Activated CD4-positive, alpha-beta T cell treated with anti-CD3 and anti-CD28 coated beads for 36 hours (primary cell): ENCODE results near the gene SUFU. TPM values are rescaled to one million over a fixed set of nuclear protein-coding genes. Genes with fewer than 3 reads are reported as not detected.
A peak's percentile ranks its signal among the peaks of the same experiment; 100 is the strongest.

Experiments
- ATAC-seq: fragments of 200-7000 bp; cut with Tn5 transposase; one replicate; pipeline ENCODE4 v1.10.0; 2021; ENCODE audit warnings: mild to moderate bottlenecking, moderate library complexity
- CTCF ChIA-PET: fragments of 350-600 bp; sonication (Branson Sonifier 250); formaldehyde crosslinking; loops from one replicate; lab custom pipeline; 2021; ENCODE audit warnings: antibody characterized with exemption; lab: Charles Lee
- POLR2A ChIA-PET: fragments of 350-600 bp; sonication (Branson Sonifier 250); formaldehyde crosslinking; loops from one replicate; lab custom pipeline; 2021; ENCODE audit warnings: antibody characterized with exemption, inconsistent platforms; lab: Charles Lee
- DNase-seq: peaks from one replicate; pipeline ENCODE4 v3.0.0-alpha.2; 2020
- H3K27ac Mint-ChIP-seq: one replicate; pipeline ENCODE4 v1.8.0; 2021; ENCODE audit warnings: mixed read lengths
- H3K27me3 Mint-ChIP-seq: one replicate; pipeline ENCODE4 v1.8.0; 2021; ENCODE audit warnings: mixed read lengths
- H3K36me3 Mint-ChIP-seq: one replicate; pipeline ENCODE4 v1.8.0; 2021; ENCODE audit warnings: low read depth, mixed read lengths
- H3K4me1 Mint-ChIP-seq: one replicate; pipeline ENCODE4 v1.8.0; 2021; ENCODE audit warnings: mixed read lengths
- H3K4me3 Mint-ChIP-seq: one replicate; pipeline ENCODE4 v1.8.0; 2021; ENCODE audit warnings: mild to moderate bottlenecking, moderate library complexity, mixed read lengths
- H3K9me3 Mint-ChIP-seq: one replicate; pipeline ENCODE4 v1.8.0; 2021; ENCODE audit warnings: low read depth, mixed read lengths
- intact Hi-C, 2 experiments: fragments of 100-400 bp; cut with DNase I in 1 of 2; cut with micrococcal nuclease in 1 of 2; formaldehyde crosslinking; loops; one replicate each; pipeline versions ENCODE4 v1.14.2 to v1.15.1; 2022 to 2024; cut with DNase I, micrococcal nuclease
- total RNA-seq, 2 experiments: library from RNA; stranded (reverse); gene quantifications; one replicate each; pipeline ENCODE4 v1.2.3, GENCODE V29; 2021

SUFU gene
- total RNA-seq, 2 experiments from 2014 or later: 8.4 to 9.5 TPM

DNA sequence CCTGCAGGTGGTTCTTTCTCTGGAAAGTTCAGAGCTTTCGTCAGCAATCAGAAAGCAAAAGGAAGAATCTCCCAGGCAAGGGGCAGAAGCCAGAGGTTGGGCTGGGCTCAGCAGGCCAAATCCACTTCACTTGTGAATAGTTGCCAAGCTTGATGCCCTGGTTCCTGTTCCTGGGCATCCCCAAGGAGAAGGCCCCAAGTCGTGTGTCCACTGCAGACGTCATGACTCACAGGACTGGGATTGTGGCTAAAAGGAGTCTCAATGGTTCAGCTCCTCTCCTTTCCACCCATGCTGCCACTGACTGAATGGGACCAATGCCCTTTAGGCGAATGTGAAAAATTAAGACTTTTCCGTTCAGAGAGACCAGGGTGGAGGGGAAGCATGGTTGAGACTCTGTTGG, 101.9 kb downstream of the SUFU start:
- H3K27me3 Mint-ChIP-seq: no peaks in the 10 kb centered on the region
- H3K9me3 Mint-ChIP-seq: no peaks in the 10 kb centered on the region
- no peaks in the 10 kb centered on the region for H3K36me3 Mint-ChIP-seq
- peaks cover 16% of the 10 kb centered on the region for H3K4me1 Mint-ChIP-seq
- no peak for DNase-seq
- POLR2A ChIA-PET: no interaction called here
- no peak overlapping the region for H3K4me3 Mint-ChIP-seq
- intact Hi-C loops: no loop called here
- no peak for ATAC-seq
- H3K27ac Mint-ChIP-seq: no peak overlapping the region
- CTCF ChIA-PET: interaction anchor here (1.5 kb wide), 1 partner anchor 22 kb away, joined by 4 read pairs; no protein-coding TSS in a partner anchor

DNA sequence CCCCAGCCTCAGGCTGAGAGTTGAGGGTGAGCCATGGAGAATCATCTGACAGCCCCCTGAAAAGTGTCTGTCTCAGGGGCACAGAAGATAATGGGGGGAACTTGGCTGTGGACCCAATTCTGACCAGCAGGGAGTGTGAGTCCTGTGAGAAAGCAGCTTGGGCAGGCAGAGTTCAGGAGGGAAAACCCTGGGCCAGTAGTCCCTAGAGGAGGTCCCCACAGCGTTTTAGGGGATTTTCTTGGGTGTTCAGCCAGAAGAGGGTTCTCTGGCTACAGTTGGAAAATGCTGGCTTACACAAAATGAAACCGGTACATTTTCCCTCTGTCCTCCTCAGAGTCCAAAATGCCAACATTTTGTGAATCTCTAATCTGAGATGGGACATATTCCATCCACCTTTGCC, 104.7 kb downstream of the SUFU start:
- ChIA-PET POLR2A (no interaction called here), CTCF (interaction anchor here (0.7 kb wide), 1 partner anchor 76 kb away, joined by 3 read pairs; no protein-coding TSS in a partner anchor)
- Mint-ChIP-seq H3K27ac (peak overlapping the region; percentile 52), H3K4me1 (peaks cover 39% of the 10 kb centered on the region), H3K36me3 (no peaks in the 10 kb centered on the region), H3K27me3 (no peaks in the 10 kb centered on the region), H3K4me3 (no peak overlapping the region), H3K9me3 (no peaks in the 10 kb centered on the region)
- DNase-seq (no peak), ATAC-seq (no peak)
- intact Hi-C loops: no loop called here

DNA sequence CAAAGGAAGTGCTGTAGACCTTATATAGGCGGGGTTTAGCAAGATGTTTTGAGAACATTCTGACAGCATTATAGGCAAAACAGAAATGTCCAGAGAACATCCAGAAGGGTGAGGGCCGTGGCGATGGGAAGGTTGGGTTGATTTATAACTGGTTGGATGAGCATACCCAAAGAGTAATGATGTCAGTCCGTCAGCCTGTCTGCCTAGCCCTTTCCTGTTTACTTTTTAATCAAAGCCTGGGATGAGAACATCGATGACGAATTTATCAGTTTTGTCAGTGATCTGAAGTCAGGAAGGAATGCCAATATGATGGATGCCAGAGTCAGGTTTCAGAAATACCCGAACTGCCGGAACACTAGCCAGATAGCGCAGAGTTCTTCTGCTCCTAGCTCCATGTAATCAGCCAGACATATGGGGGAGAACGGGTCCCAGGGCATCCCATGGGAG, 106.7 kb downstream of the SUFU start:
- intact Hi-C loops: no loop called here
- H3K27me3 Mint-ChIP-seq: no peaks in the 10 kb centered on the region
- CTCF ChIA-PET: interaction anchor here (1.3 to 2.1 kb wide), 4 partner anchors 9 to 106 kb away, joined by 3 to 7 read pairs (median 5); no protein-coding TSS in a partner anchor
- H3K4me1 Mint-ChIP-seq: peaks cover 37% of the 10 kb centered on the region
- POLR2A ChIA-PET: interaction anchor here (0.6 kb wide), 1 partner anchor 553 kb away, joined by 3 read pairs; no protein-coding TSS in a partner anchor
- no peak for DNase-seq
- H3K36me3 Mint-ChIP-seq: no peaks in the 10 kb centered on the region
- no peaks in the 10 kb centered on the region for H3K9me3 Mint-ChIP-seq
- H3K27ac Mint-ChIP-seq: peak overlapping the region; percentile 3
- no peak overlapping the region for H3K4me3 Mint-ChIP-seq
- no peak for ATAC-seq

DNA sequence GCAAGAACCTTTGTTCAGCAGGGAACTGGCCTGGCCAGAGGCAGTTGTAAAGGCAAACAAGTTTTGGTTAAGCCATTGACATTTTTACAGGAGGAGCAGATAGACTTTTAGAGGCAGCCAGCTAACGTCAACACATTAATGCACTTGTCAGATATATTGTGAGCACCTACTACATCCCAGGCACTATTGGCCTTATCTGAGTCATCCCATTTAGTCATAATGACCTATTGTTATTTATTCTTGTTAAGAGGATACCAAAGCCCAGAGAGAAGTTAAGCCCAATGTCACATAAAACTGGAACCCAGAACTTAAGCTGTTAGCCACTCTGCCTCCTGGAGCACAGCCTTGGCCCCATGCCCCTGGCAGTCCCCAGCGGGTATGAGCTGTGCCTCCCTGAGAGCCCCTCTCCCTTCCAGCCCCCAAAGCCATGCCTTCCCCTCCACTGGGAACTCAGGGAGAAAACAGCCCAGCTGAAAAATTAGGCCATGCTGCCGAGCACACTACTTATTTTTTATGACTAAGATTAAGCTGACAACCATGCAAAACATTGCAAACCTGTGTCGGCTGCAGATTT, 107.8 kb downstream of the SUFU start:
- DNase-seq: no peak
- Mint-ChIP-seq H3K9me3 (no peaks in the 10 kb centered on the region), H3K27ac (peak overlapping the region; percentile 55), H3K4me3 (no peak overlapping the region), H3K36me3 (no peaks in the 10 kb centered on the region), H3K4me1 (peaks cover 37% of the 10 kb centered on the region), H3K27me3 (no peaks in the 10 kb centered on the region)
- peak; percentile 24 for ATAC-seq
- intact Hi-C loops: no loop called here
- ChIA-PET POLR2A (interaction anchor here (0.6 kb wide), 1 partner anchor 370 kb away, joined by 3 read pairs; the partner anchor contains the start of gene PITX3), CTCF (interaction anchor here (1.0 to 2.1 kb wide), 6 partner anchors 10 to 380 kb away, joined by 3 to 7 read pairs (median 4); no protein-coding TSS in a partner anchor)

DNA sequence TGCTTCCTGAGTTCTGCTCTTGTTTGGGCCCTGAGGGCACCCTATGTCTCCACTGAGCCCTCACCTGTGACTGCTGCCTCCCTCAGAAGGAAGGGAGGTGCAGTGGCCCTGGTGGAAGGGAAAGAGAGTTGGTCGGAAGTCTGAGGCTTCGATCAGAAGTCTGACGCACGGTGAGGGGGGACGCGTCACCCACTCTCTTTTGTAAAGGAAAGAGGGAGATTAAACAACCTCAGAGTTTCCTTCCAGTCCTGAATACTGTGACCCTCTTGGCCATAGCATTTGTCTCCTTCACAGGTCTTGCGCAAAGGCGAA, 109.1 kb downstream of the SUFU start:
- Mint-ChIP-seq H3K36me3 (peaks cover 3% of the 10 kb centered on the region), H3K4me3 (no peak overlapping the region), H3K27me3 (no peaks in the 10 kb centered on the region), H3K4me1 (peaks cover 37% of the 10 kb centered on the region), H3K27ac (peak overlapping the region; percentile 88), H3K9me3 (no peaks in the 10 kb centered on the region)
- ChIA-PET CTCF (interaction anchor here (0.6 to 1.3 kb wide), 3 partner anchors 18 to 220 kb away, joined by 3 to 4 read pairs (median 3); no protein-coding TSS in a partner anchor), POLR2A (no interaction called here)
- peak; percentile 57 for DNase-seq
- ATAC-seq: peak; percentile 73
- intact Hi-C loops: no loop called here

DNA sequence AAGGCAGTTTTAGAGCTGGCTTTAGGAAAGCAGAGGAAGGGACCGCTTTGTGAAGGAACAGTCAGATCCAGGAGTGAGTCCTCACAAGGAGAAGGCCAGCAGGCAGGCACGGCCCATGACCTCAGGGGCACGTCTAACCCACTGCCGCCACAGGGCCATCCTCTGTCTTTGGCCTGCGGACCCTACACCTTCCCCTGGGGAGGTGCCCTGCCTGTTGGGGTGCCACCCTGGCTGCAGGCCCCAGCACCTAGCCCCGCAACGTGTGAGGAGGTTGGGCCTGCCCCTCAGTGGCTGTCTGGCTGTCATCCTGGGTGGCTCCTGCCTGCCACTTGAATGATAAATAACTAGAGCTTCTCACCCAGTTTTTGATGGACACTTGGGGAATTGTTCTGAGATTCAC, 109.5 kb downstream of the SUFU start:
- CTCF ChIA-PET: interaction anchor here (0.6 to 2.0 kb wide), 3 partner anchors 11 to 225 kb away, joined by 3 to 5 read pairs (median 3); no protein-coding TSS in a partner anchor
- intact Hi-C loops: no loop called here

DNA sequence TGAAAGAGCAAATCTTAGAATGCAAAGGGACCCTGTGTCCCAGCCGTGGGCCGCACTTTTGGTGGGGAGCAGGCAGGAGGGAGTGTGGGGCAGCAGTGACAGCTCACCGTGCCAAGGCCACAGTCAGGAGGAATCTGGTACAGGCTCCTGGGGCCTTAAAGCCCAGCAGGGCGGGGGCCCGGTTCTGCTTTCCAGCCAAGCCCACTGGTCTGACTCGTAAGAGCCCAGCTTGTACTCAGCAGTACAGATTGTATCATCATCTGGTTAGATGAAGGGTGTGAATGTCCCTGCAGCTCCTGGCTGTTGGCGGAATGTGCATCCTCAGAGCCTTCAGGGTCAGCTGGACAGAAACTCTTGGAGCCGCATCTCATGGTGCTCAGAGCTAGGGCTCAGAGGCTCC, 110.0 kb downstream of the SUFU start:
- H3K9me3 Mint-ChIP-seq: no peaks in the 10 kb centered on the region
- H3K4me1 Mint-ChIP-seq: peaks cover 34% of the 10 kb centered on the region
- POLR2A ChIA-PET: no interaction called here
- H3K27ac Mint-ChIP-seq: no peak overlapping the region
- intact Hi-C loops: no loop called here
- CTCF ChIA-PET: interaction anchor here (0.6 to 2.0 kb wide), 3 partner anchors 10 to 225 kb away, joined by 3 to 5 read pairs (median 3); no protein-coding TSS in a partner anchor
- ATAC-seq (no peak), DNase-seq (no peak)
- no peak overlapping the region for H3K4me3 Mint-ChIP-seq
- H3K27me3 Mint-ChIP-seq: no peaks in the 10 kb centered on the region
- H3K36me3 Mint-ChIP-seq: peaks cover 3% of the 10 kb centered on the region

More for the DNA sequence above, 109.5 kb downstream of the SUFU start:
- DNase-seq: no peak
- Mint-ChIP-seq H3K36me3 (peaks cover 3% of the 10 kb centered on the region), H3K4me1 (peaks cover 34% of the 10 kb centered on the region), H3K27me3 (no peaks in the 10 kb centered on the region), H3K27ac (peak overlapping the region; percentile 88), H3K9me3 (no peaks in the 10 kb centered on the region), H3K4me3 (no peak overlapping the region)
- ATAC-seq: peak; percentile 8
- POLR2A ChIA-PET: no interaction called here

DNA sequence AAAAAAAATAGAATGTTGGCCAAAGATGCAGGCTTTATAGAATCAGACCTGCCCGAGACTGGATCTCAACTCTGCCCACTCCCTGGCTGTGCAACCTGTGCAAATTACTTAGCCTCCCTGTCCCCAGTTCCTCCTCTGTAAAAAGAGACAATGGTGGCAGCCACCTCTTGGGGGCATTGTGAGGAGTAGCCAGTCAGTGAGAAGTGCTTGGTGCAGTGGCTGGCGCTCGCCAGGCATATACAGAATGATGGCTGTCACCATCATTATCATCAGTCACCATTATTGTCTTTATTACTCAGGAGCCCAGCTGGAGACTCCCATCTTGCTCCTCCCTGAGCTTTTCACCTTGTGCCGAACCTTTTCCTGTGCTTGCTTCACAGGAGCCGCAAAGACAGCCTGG, 111.1 kb downstream of the SUFU start:
- intact Hi-C loops: no loop called here
- CTCF ChIA-PET: interaction anchor here (1.2 to 2.0 kb wide), 4 partner anchors 9 to 98 kb away, joined by 3 to 6 read pairs (median 5); no protein-coding TSS in a partner anchor

DNA sequence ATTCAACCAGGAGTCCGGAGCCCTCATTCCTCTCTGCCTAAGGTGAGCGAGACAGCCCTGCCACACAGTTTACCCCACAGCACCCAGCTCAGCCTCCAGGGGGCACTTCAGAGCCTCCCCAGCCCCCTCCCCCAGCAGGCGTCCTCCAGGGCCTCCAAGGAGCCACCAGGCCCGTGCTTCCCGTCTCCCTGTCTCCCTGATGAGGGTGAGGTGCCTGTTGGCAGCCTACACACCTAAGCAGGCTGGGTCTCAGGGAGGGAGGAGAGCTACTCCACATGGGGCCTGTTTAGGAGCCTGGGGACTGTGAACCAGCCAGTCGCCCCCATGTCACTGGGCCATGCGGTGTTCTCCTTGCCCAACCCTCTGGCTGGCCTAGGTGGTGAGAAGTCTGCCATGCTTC, 111.6 kb downstream of the SUFU start:
- no peaks in the 10 kb centered on the region for H3K27me3 Mint-ChIP-seq
- POLR2A ChIA-PET: interaction anchor here (1.1 kb wide), 1 partner anchor 17 kb away, joined by 6 read pairs; no protein-coding TSS in a partner anchor
- intact Hi-C loops: no loop called here
- no peaks in the 10 kb centered on the region for H3K9me3 Mint-ChIP-seq
- H3K4me1 Mint-ChIP-seq: peaks cover 27% of the 10 kb centered on the region
- CTCF ChIA-PET: interaction anchor here (1.2 to 2.0 kb wide), 4 partner anchors 9 to 98 kb away, joined by 3 to 6 read pairs (median 5); no protein-coding TSS in a partner anchor
- H3K27ac Mint-ChIP-seq: no peak overlapping the region
- H3K36me3 Mint-ChIP-seq: peaks cover 3% of the 10 kb centered on the region
- ATAC-seq: peak; percentile 55
- peak; percentile 63 for DNase-seq
- H3K4me3 Mint-ChIP-seq: no peak overlapping the region

More for the DNA sequence above, 111.1 kb downstream of the SUFU start:
- Mint-ChIP-seq H3K4me3 (no peak overlapping the region), H3K36me3 (peaks cover 3% of the 10 kb centered on the region), H3K27me3 (no peaks in the 10 kb centered on the region), H3K9me3 (no peaks in the 10 kb centered on the region), H3K4me1 (peaks cover 28% of the 10 kb centered on the region), H3K27ac (no peak overlapping the region)
- DNase-seq (no peak), ATAC-seq (no peak)
- POLR2A ChIA-PET: interaction anchor here (1.1 kb wide), 1 partner anchor 17 kb away, joined by 6 read pairs; no protein-coding TSS in a partner anchor

DNA sequence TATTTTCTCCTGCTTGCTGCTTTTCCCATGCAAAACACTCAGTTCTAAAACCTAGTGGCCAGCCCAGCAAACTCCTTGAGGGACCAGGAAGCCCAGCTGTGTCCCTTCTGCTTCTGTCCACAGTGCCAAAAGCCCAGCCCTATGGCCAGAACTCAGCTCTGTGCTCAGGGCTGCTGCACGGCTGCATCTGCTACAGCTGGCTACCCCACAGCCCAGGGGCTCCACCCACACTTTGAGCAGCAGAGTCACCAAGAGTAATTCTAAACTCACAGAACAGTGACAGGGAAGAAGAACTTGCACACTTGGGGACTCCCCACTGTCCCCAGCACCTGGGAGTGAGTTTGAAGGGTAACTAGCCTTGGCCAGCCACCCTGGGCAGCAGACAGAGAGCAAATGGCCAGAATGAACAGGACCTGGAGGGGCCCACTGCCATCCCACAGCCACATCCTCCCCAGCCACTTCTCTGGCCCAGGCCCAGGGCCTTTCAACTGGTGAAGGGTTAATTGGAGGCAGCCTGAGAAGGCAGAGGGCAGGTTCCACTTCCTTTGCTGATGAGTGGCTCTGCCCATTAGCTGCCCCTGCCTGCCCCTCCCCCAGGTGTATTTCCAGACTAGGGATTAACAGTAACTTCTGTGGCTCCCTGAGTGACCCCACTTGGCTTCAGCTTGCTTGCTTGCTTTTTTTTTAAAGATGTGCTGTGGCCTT, 112.4 kb downstream of the SUFU start:
- Mint-ChIP-seq H3K27me3 (no peaks in the 10 kb centered on the region), H3K27ac (no peak overlapping the region), H3K4me1 (peaks cover 21% of the 10 kb centered on the region), H3K9me3 (no peaks in the 10 kb centered on the region), H3K4me3 (no peak overlapping the region), H3K36me3 (peaks cover 3% of the 10 kb centered on the region)
- POLR2A ChIA-PET: no interaction called here
- CTCF ChIA-PET: interaction anchor here (0.6 to 1.5 kb wide), 5 partner anchors 11 to 97 kb away, joined by 3 to 6 read pairs (median 4); no protein-coding TSS in a partner anchor
- intact Hi-C loops: loop anchor here in 1 of 2 experiments (2.0 kb wide), 1 partner anchor 17 kb away; no protein-coding TSS in a partner anchor
- ATAC-seq (no peak), DNase-seq (no peak)

DNA sequence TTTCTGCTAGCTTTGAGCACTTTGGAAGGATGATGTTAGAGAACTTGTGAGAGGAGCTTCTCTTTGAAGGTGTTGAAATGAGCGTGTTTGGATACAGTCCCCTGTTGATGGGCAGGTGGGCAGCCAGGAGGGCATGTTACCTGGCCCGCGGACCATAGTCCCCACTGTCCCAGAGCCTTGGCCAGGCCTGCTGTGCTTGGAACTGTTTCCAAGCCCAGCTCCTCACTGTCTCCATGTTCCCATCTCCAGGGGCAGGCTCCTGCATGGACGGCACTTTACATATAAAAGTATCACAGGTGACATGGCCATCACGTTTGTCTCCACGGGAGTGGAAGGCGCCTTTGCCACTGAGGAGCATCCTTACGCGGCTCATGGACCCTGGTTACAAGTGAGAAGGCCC, 113.3 kb downstream of the SUFU start:
- POLR2A ChIA-PET: no interaction called here
- DNase-seq (no peak), ATAC-seq (no peak)
- Mint-ChIP-seq H3K4me3 (no peak overlapping the region), H3K27ac (no peak overlapping the region), H3K9me3 (no peaks in the 10 kb centered on the region), H3K36me3 (peaks cover 3% of the 10 kb centered on the region), H3K27me3 (no peaks in the 10 kb centered on the region), H3K4me1 (peaks cover 16% of the 10 kb centered on the region)
- CTCF ChIA-PET: interaction anchor here (0.6 to 1.0 kb wide), 3 partner anchors 10 to 29 kb away, joined by 3 to 4 read pairs (median 4); no protein-coding TSS in a partner anchor
- intact Hi-C loops: loop anchor here in 1 of 2 experiments (2.0 kb wide), 1 partner anchor 16 kb away; no protein-coding TSS in a partner anchor
